GM13976 (cell line): ENCODE results near the gene NRSN1.

ENCODE experiments used
- DNase-seq: peaks from one replicate; pipeline ENCODE4 v3.0.0; 2012; ENCODE audit warnings: low spot score
- in situ Hi-C: fragments of 300-500 bp; cut with MboI; formaldehyde crosslinking; loops from one replicate; pipeline ENCODE4 v1.12.0; 2022; ENCODE audit warnings: low sequenced_read_pairs, mixed read lengths, inconsistent platforms; ENCODE audit not compliant: unreplicated experiment
- TF ChIP-seq, protein P1 (sequence below): IDR thresholded peaks from 2 replicates; pipeline ENCODE4 v1.5.1; 2012; ENCODE audit warnings: borderline replicate concordance, mild to moderate bottlenecking; ENCODE audit not compliant: insufficient read depth; ENCODE audit errors: extremely low read depth, missing control alignments, control extremely low read depth

Gene NRSN1

DNA sequence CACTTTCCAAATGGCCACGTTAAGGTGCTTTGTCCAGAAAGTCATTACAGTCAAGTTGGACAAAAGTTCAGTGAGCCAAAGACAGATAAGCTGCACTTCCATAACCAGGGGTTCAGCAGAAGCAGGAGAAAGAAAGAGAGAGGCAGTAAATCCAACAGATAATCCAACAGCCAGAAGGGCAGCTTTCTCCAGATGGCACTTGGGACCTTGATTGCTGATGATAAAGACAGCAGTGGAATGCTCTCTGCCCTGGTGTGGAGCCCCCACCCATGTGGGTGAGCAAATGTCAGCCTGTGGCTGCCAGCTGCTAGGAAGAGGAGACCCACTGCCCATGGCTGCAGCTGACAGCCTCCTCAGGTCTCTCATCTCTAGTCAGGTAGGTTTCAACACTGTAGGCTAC, 18.7 kb upstream of the NRSN1 start:
- TF ChIP-seq, protein P1, sequence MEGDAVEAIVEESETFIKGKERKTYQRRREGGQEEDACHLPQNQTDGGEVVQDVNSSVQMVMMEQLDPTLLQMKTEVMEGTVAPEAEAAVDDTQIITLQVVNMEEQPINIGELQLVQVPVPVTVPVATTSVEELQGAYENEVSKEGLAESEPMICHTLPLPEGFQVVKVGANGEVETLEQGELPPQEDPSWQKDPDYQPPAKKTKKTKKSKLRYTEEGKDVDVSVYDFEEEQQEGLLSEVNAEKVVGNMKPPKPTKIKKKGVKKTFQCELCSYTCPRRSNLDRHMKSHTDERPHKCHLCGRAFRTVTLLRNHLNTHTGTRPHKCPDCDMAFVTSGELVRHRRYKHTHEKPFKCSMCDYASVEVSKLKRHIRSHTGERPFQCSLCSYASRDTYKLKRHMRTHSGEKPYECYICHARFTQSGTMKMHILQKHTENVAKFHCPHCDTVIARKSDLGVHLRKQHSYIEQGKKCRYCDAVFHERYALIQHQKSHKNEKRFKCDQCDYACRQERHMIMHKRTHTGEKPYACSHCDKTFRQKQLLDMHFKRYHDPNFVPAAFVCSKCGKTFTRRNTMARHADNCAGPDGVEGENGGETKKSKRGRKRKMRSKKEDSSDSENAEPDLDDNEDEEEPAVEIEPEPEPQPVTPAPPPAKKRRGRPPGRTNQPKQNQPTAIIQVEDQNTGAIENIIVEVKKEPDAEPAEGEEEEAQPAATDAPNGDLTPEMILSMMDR, result no peak
- DNase-seq, result no peak
- in situ Hi-C loops, result no loop called here

DNA sequence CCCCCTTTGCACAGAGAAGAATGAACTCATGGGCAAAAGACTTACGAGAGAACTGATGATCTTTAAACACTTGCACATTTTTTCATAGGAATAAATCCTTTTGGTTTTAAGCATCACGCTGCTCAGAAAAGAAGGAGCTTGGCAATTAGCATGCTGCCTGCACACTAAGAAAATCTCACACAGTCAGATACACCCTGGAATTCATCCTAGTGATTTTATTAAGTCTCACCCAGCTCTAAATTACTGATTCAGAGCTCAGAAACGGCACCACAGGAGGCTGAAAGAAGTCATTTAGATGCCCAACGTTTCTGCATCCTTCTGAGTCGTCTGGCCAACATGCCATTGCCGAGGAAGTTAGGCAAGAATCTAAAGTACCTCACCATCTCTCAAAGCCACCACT, 18.0 kb upstream of the NRSN1 start:
- in situ Hi-C loops, result no loop called here
- no peak for DNase-seq
- TF ChIP-seq, protein P1, result no peak

DNA sequence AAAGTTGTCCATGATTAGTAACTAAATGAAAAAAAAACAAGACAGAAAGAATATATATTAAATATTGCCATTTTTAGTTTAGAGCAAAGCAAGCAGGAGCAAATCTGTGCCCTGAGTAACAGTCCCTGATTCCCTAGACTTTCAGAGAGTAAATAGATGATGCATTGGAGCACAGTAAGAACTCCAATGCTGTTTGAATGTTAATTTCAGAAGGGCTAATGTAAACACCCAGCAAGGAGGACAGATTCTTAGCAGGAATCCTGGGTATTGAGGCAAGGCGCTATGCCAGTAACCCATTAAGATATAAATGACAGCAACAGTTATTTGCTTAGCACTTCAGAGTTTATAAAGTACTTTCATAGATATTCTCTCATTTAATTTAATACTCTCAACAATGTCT, 15.6 kb upstream of the NRSN1 start:
- TF ChIP-seq, protein P1, result no peak
- DNase-seq, result no peak
- in situ Hi-C loops, result no loop called here

DNA sequence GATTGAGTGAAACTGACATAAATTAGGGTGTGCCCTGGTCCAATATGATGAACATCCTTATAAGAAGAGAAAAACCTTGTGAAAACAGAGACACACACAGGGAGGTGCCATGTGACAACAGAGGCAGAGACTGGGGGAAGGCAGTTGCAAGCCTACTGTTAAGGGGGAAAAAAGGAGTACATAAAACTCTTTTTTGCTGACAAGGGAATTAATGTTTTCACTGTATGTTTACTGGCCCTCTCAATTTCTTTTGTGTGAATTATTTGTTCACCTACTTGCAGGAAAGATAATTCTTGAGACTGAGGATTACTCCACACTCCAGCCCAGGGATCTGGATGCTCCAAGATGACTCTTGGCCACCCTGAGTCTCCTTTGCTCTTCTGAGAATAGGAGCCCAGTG, 12.1 kb upstream of the NRSN1 start:
- no peak for DNase-seq
- in situ Hi-C loops, result no loop called here

DNA sequence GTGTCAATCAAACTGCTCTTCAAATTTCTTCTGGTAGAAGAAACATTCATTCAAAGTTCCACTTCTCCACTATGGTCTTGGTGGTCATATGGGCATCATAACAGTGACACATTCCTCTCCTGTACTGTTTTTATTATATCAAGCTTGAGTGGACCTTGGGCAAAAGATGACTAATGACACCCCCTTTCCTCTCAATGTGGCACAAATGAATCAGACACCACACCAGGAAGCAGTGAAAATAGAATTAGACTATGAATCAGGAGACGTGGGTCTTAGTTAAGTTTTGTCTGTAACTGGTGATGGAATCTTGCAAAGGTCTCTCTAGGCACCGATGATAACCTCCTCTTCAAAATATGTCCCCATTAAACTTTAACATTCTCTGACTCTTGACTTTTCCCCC, 9.0 kb upstream of the NRSN1 start:
- in situ Hi-C loops, result no loop called here
- DNase-seq, result no peak
- TF ChIP-seq, protein P1, result no peak

More for the DNA sequence above, 12.1 kb upstream of the NRSN1 start:
- TF ChIP-seq, protein P1, result no peak

DNA sequence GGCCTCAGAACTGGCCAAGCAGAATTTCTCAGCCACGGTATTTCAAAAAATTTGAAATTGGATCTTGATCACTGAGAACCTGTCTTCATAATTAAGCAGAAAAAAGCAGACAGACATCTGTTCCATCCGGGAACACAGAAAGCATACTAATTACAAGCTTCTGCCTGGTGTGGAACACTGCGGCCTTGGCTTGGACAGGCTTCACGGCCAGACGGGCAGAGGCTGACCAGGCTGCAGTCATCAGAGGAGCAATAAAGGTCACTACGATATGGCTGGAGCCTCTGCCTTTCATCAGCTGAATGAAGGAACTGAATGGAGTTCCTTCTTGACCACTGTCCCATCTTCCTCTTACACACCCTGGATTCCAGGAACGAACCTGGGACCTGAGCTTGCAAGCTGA, 3.9 kb upstream of the NRSN1 start:
- DNase-seq, result no peak
- TF ChIP-seq, protein P1, result no peak
- in situ Hi-C loops, result no loop called here
